NT2/D1 (cell line): Measurements from ENCODE around the gene CTBP2.

Source experiments
- DNase-seq: peaks from one replicate; pipeline ENCODE4 v3.0.0-alpha.2; 2011; ENCODE audit warnings: low read depth, low spot score
- H3K27me3 ChIP-seq: 2 replicates; pipeline ENCODE4 v1.6.0; 2011; ENCODE audit warnings: mild to moderate bottlenecking; ENCODE audit not compliant: insufficient read length, insufficient read depth
- H3K36me3 ChIP-seq: 2 replicates; pipeline ENCODE4 v1.6.1; 2011; ENCODE audit warnings: mild to moderate bottlenecking, low read length, mixed read lengths; ENCODE audit not compliant: insufficient read depth, insufficient read length
- H3K4me1 ChIP-seq: 2 replicates; pipeline ENCODE4 v1.5.1; 2011; ENCODE audit not compliant: insufficient read depth, insufficient read length
- H3K4me3 ChIP-seq: 2 replicates; pipeline ENCODE4 v1.5.1; 2011; ENCODE audit warnings: low read depth; ENCODE audit not compliant: insufficient read length
- H3K9ac ChIP-seq: 2 replicates; pipeline ENCODE4 v1.6.0; 2011; ENCODE audit warnings: low read depth; ENCODE audit not compliant: insufficient read length
- H3K9me3 ChIP-seq: 2 replicates; pipeline ENCODE4 v1.5.1; 2011; ENCODE audit warnings: mild to moderate bottlenecking, low read length; ENCODE audit not compliant: insufficient read depth
- SUZ12 ChIP-seq: IDR thresholded peaks from 2 replicates; pipeline ENCODE4 v1.6.1; 2011; ENCODE audit not compliant: insufficient read length, insufficient read depth; ENCODE audit errors: extremely low read depth
- YY1 ChIP-seq: IDR thresholded peaks from 2 replicates; pipeline ENCODE4 v1.6.1; 2011; ENCODE audit not compliant: insufficient read length, insufficient read depth
- ZNF274 ChIP-seq: IDR thresholded peaks from 2 replicates; pipeline ENCODE4 v1.6.1; 2011; ENCODE audit warnings: mild to moderate bottlenecking, low read depth, low read length

CTBP2 gene

GRCh38 chr10:125145636-125146035 lies 14.7 kb downstream of the CTBP2 start:
- Histone ChIP-seq H3K36me3 (peaks cover 34% of the 10 kb centered on the region), H3K27me3 (no peaks in the 10 kb centered on the region), H3K9me3 (no peaks in the 10 kb centered on the region), H3K4me1 (peaks cover 33% of the 10 kb centered on the region), H3K9ac (no peak overlapping the region), H3K4me3 (no peak overlapping the region)
- DNase-seq = no peak
- TF ChIP-seq SUZ12 = no peak
- TF ChIP-seq YY1 = no peak
- TF ChIP-seq ZNF274 = no peak

DNA sequence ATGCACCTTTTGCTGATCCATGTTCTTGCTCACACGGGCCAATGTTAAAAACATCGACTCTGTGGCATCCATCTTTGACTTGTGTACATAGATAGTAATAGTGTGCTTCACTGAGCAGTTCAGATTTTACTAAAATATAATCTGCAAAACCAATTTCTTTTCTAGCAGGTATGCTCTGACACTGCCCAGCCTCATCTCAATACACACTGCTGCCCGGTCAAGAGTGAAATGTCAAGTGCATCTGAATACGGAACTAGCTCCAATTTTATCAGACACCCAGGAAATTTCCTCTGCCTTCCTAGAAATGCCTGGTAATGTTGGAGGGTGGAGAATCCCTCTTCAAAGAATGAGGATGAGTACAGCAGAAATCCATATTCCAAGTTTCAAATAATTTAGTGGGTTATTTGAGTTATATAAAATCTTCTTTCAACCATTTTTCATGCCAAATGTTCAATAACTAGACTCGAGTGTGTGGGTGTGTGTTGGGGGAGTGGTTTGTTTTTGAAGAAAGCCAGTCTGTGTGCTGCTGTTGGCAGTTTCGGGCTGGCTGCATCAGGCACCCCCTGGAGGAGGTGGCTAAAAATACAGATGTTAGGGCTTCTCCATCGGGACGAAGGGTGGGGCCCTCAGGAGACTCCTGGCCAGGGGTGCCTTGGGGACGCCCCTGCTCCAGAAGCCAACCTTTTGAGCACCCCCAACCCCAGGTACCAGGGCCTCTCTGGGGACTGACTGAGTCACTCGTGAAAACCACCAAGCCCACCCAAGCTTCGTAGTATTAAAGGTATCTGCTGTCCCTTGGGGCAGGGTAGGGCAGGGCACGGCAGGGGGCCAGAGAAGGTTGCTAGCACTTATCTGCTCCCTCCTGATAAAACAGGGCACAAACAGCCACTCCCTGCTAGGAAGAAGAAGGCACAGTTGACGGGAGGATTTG lies 15.4 kb downstream of the CTBP2 start:
- TF ChIP-seq ZNF274 (no peak), YY1 (no peak), SUZ12 (no peak)
- Histone ChIP-seq H3K36me3 (peaks cover 31% of the 10 kb centered on the region), H3K4me3 (no peak overlapping the region), H3K4me1 (peaks cover 28% of the 10 kb centered on the region), H3K9me3 (no peaks in the 10 kb centered on the region), H3K9ac (no peak overlapping the region), H3K27me3 (no peaks in the 10 kb centered on the region)
- no peak for DNase-seq

DNA sequence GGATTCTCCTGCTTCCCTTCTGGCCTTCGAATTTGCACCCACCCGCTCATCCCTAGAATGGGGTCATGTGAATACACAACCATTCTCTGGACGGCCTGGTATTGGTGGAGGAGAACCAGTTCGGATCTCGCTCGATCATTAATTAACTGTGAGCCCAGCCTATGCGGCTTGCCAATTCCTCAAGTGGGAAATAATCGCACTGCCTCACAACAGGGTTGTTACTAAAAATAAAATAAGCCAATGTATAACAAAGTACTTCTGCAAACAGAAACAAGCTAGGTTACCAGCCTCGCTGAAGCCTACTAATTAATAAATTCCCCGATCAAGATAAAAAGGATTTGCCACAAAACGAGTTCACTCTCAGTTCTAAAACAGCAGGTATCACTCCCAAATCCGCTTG lies 16.2 kb downstream of the CTBP2 start:
- H3K27me3 ChIP-seq = no peaks in the 10 kb centered on the region
- H3K4me3 ChIP-seq = no peak overlapping the region
- H3K9ac ChIP-seq = no peak overlapping the region
- H3K36me3 ChIP-seq = peaks cover 33% of the 10 kb centered on the region
- TF ChIP-seq ZNF274 = no peak
- TF ChIP-seq SUZ12 = no peak
- no peak for TF ChIP-seq YY1
- no peak for DNase-seq
- peaks cover 27% of the 10 kb centered on the region for H3K4me1 ChIP-seq
- H3K9me3 ChIP-seq = no peaks in the 10 kb centered on the region

DNA sequence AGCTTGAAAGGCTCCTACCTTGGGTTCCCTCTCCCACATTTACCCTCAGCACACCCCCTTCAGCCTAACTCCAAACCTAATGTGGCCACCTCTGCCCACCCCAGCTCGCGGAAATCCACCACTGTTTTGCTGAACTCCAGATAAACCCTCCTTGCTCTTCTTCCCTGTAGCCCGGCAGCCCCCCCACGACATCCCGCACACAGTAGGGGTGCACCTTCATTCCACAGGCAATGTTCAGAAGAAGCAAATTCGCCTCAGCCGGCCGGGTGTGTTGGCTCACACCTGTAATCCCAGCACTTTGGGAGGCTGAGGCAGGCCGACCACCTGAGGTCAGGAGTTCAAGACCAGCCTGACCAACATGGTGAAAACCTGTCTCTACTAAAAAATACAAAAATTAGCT lies 17.4 kb downstream of the CTBP2 start:
- TF ChIP-seq YY1 (no peak), SUZ12 (no peak), ZNF274 (no peak)
- no peak overlapping the region for H3K9ac ChIP-seq
- peaks cover 34% of the 10 kb centered on the region for H3K36me3 ChIP-seq
- no peak for DNase-seq
- H3K4me1 ChIP-seq = peaks cover 22% of the 10 kb centered on the region
- H3K27me3 ChIP-seq = no peaks in the 10 kb centered on the region
- H3K9me3 ChIP-seq = no peaks in the 10 kb centered on the region
- no peak overlapping the region for H3K4me3 ChIP-seq

- Histone ChIP-seq H3K9ac (no peak overlapping the region), H3K4me1 (peaks cover 27% of the 10 kb centered on the region)
Observed at GRCh38 chr10:125141860-125142484, 18.4 kb downstream of the CTBP2 start.

GRCh38 chr10:125141150-125141859 lies 19.1 kb downstream of the CTBP2 start:
- Histone ChIP-seq H3K4me1 (peaks cover 25% of the 10 kb centered on the region), H3K9ac (no peak overlapping the region), H3K4me3 (no peak overlapping the region), H3K9me3 (no peaks in the 10 kb centered on the region), H3K36me3 (peaks cover 44% of the 10 kb centered on the region), H3K27me3 (no peaks in the 10 kb centered on the region)
- no peak for TF ChIP-seq YY1
- TF ChIP-seq SUZ12 = no peak
- TF ChIP-seq ZNF274 = no peak
- DNase-seq = no peak

More at GRCh38 chr10:125141860-125142484, 18.4 kb downstream of the CTBP2 start:
- TF ChIP-seq YY1 (no peak), ZNF274 (no peak), SUZ12 (no peak)
- Histone ChIP-seq H3K36me3 (peaks cover 43% of the 10 kb centered on the region), H3K4me3 (no peak overlapping the region), H3K27me3 (no peaks in the 10 kb centered on the region), H3K9me3 (no peaks in the 10 kb centered on the region)
- DNase-seq = no peak

GRCh38 chr10:125140151-125140550 lies 20.2 kb downstream of the CTBP2 start:
- DNase-seq = no peak
- Histone ChIP-seq H3K4me1 (peaks cover 31% of the 10 kb centered on the region), H3K4me3 (no peak overlapping the region), H3K27me3 (no peaks in the 10 kb centered on the region), H3K36me3 (peaks cover 53% of the 10 kb centered on the region), H3K9me3 (no peaks in the 10 kb centered on the region), H3K9ac (no peak overlapping the region)
- no peak for TF ChIP-seq SUZ12
- no peak for TF ChIP-seq ZNF274
- TF ChIP-seq YY1 = no peak
